Ureter (tissue), 1 donor: ENCODE data around the gene CALCB. TPM values are rescaled to one million over a fixed set of nuclear protein-coding genes. Genes with fewer than 3 reads are reported as not detected.
A peak's percentile ranks its signal among the peaks of the same experiment; 100 is the strongest.

Experiments used
- DNase-seq: peaks from one replicate; pipeline ENCODE4 v3.0.0-alpha.2; 2020; ENCODE audit warnings: low spot score
- total RNA-seq: library from RNA; stranded (reverse); gene quantifications from one replicate; pipeline ENCODE4 v1.2.4, GENCODE V29; 2023
- donor health status: DM: yes; HTN: yes; CAD: no.

Gene CALCB
- total RNA-seq, 1 donor from 2014 or later: 0.18 TPM

DNA sequence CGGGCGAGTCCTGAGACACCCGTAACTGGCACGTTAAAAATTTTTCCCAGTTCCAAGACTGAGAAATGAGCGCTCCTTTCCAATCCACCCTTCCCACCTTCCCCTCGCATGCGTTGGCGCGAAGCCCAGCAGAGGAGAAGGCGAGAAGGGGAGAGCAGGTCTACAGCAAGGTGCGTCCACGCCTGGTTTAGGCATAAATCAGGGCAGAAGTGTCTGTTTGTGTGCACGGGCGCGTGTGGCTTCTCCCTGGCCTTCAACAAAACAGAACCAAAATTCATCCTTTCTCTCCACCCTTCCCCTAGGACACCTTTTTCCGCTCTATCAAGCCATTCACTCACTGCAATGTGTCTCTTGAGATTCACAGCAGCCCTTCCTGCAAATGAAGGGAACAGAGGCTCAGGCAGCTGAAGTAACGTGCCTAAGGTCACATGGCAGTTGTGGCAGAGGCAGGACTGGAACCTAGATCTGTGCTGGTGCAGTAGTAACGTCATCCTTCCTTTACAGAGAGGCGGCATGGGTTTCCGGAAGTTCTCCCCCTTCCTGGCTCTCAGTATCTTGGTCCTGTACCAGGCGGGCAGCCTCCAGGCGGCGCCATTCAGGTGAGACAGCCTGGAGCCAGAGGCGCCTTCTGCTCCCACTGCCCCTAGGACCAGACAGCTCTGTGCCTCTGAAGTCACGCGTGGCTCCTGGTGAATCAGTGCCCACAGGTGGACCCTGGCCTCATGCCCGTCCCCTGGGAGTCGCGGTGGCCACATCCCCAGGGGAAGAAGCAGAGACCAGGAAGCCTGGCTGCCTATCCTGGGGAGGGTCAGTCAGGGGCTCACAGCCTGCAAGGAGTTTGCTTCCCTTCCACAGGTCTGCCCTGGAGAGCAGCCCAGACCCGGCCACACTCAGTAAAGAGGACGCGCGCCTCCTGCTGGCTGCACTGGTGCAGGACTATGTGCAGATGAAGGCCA, 1.1 kb downstream of the CALCB start:
- DNase-seq: peak; percentile 89

DNA sequence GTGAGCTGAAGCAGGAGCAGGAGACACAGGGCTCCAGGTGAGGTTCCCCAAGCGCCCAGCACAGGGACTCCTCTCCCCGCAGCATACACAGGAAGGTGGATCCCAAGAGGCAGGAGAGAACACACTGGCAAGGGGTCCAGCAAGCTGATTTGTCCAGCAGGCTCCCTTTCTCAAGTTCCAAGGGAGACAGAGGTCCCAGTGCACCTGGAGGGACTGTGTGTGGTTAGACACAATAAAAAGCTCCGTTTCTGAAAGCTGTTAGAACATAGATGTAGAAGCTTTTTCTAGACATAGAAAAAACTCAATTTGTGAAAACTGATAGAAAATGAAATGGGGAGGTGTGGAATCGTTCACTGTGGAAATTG, 1.8 kb downstream of the CALCB start:
- DNase-seq: no peak

DNA sequence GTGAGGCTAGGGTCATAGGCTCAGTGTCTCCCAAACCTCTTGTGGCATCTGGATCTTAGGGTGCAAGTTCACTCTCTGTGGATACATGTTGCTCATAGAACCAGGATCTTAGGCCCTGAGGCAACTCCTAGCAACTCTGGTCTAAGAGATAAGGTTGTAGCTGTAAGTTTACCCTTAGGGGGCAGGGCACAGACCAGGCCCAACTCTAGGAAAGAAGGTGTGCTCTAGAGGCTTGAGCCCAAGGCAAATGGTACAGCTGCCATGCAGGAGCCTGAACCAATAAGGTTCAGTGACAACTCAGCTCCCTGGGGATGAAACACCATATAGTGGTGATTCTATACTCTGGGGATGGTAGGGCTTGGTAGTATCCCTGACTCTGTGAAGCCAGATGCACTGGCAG, 17.8 kb downstream of the CALCB start:
- DNase-seq: no peak

DNA sequence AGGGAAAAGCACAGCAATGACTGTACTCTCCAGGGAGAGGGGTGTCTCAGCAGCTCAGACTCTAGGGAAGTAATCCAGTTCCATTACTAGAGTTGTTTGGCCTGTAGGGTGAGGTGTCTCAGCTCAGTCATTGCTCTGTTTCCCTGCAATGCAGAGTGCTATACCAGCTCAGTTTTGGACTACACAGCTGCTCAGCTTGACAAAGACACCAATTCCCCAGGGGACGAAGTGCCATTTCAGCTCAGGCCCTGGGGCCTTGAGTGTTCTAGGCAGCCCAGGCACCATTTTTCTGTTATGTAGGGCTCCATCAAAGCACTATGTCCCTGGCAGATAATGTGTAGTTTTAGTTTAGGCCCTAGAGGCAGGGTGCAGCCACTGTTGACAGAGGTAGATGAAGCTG, 18.2 kb downstream of the CALCB start:
- DNase-seq: no peak

DNA sequence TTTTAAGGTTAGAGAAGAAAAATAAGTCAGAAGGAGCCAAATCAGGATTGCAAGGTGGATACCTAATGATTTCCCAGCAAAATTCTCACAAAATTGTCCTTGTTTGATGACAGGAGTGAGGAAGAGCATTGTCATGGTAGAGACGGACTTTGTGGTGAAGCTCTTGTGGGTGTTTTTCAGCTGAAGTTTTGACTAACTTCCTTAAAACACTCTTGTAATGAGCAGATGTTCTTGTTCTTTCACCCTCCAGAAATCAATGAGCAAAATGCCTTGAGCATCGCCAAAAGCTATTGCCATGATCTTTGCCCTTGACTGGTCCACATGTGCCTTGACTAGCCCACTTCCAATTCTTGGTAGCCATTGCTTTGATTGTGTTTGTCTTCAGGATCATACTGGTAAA, 20.0 kb downstream of the CALCB start:
- no peak for DNase-seq

DNA sequence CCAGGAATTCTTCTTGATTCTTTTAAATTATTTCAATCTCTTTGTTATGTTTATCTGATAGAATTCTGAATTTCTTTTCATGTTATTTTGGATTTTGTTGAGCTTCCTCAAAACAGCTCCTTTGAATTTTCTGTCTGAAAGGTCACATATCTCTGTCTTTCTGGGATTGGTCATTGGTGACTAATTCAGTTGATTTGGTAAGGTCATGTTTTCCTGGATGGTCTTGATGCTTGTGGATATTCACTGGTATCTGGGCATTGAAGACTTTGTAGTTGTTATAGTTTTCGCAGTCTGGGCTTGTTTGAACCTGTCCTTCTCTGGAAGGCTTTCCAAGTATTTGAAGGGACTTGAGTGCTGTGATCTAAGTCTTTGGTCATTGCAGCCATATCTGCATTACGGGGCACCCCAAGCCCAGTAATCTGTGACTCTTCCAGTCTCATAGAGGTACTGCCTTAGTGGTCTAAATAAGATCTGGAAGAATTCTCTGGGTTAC, 22.4 kb downstream of the CALCB start:
- DNase-seq: no peak

DNA sequence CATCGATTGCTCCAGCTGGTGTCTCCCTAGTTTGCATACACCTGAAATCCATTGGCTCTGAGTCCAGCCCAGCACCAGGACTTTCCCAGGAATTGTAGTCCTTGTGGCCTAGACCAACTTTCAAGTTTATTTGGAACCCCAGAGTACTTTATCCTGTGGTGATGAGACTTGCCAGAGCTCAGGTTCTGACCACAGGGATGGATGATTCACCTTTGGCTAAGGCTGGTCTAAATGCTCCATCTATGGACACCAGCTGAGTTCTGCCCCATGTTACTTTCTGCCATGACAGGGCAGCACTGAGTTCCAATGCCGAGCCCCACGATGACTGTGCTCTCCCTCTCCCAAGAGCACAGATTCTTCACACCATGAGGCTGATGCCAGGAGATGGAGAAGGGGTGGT, 24.0 kb downstream of the CALCB start:
- DNase-seq: no peak

DNA sequence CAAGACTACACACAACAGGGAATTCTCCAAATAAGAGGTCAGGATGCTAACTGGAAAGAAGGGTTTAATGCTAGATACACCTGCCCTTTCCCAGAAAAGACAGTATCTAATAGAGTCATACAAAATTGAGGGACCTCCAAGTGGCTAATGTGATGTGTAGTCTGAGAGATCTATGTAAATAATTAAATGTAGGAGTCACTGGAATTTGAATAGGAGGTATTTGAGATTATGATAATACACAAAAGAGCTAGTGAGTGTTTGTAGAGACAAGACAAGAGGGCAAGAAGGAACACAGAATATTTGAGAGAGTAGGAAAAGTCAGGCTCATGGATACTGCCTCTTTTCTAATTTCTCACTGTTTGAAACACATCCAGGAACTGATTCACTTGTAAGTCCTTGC, 25.9 kb downstream of the CALCB start:
- no peak for DNase-seq

DNA sequence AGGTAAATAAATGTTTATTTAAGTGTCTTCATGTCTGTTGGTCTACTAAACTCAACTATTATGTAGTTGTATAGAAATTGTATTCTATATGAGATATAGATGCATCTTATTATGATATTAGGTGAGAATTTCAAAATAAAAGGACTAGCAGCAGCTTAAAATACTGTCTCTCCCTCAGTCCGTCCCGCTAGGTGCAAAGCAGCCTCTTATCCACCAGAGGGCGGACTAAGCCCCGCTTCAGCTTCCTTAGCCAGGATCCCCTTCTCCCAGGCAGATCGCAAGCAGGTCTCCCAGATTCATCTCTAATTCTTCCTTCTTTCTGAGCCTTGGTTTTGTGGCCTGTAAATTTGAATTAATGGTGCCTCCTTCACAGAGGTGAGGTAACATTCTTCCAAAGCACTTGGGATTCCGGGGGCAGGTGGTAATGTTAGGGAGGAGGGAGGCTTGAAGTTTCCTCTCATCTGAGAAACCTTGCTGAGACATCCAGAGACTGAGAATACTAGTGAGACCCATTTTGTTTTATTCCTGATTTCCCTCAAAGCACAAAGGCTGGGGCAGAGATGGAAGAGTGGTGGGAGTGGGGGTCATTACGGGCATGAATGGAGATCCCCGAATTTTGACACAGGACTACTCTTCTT, 27.8 kb downstream of the CALCB start:
- peak; percentile 71 for DNase-seq

DNA sequence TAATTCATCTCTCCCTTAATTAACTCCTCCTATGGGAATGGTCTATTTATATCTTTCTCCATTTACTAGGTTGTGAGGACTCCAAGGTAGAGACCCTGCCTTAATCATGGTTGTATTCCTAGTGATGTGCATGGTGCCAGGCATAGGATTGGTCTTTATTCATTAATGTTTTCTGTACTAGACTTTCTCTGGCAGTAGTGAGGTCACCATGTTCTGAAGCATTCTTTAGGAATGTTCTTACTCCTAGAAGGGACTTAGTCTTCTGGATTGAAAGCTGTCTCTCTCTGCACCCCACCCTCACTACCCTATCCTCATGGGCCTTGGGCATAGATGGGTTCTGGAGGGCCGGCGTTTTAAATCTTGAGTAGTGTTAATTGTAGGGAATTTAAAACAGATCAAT, 30.8 kb downstream of the CALCB start:
- DNase-seq: no peak

DNA sequence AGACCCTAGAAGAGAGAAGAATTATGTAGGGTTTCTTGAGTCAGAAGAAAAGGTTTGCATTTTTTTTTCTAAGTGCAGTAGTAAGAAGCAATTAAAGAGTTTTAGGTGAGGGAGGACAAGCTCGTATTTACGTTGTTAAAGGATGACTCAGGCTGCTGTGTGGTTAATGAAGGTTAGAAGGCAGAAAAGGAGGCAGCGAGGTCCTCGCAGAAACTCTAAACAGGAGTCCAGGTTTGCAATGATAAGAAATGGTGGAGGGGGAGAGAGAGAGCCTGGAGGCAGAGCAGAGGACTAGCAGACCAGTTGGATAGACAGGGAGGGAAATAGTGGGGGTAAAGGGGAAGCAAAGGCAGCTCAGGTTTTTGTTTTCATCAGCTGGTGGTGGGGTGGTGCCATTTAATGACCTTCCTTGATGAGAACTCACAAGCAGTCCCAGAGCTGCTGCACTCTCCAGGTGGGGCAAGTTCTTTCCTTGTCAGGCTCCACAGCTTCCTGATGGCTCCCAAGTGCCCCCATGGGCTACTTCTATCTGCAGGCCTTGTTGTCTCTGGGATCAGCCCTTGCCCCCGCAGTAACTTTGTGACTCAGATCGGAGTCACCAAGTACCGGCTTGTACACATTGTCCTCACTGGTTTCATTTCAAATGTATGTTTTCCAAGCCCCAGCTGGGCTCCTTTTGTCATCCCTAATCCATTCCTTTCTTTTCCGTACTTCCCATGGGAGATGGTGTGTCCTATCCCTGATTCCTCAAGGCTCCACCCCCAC, 33.0 kb downstream of the CALCB start:
- no peak for DNase-seq

DNA sequence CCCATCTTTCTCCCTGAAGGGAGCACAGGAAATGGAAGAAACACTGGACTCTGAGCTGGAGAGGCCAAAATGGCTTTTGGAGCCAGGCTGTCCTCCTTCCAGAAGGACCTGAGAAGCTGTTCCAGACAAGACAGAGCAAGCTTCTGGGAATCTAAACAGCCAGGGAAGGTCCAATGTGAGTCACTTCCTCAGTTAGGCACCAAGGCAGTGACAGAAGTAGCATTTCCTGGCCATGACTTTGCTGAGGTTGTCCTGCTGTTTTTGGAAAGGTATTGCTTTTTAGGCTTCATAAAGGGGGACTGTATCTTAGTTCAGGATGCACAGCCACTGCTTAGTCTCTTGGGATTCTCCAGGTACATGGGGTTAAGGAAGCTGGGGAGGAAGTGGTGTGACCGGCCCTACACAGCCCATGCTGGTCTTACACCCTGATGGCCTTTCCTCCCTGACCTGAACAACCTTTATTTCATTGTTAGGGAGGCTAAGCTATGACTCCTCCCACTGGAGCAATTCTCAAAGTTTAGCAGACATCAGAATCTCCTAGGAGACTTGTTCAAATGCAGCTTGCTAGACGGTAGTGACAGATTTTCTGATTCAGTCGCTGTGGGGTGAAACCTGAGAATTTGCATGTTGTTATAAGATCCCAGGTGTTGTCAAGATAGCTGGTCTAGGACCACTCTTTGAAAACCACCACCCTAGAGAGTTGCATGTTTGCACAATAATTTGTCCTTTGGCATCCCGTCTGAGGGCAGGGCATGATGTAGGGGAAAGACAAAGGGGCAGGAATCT, 34.5 kb downstream of the CALCB start:
- DNase-seq: no peak

DNA sequence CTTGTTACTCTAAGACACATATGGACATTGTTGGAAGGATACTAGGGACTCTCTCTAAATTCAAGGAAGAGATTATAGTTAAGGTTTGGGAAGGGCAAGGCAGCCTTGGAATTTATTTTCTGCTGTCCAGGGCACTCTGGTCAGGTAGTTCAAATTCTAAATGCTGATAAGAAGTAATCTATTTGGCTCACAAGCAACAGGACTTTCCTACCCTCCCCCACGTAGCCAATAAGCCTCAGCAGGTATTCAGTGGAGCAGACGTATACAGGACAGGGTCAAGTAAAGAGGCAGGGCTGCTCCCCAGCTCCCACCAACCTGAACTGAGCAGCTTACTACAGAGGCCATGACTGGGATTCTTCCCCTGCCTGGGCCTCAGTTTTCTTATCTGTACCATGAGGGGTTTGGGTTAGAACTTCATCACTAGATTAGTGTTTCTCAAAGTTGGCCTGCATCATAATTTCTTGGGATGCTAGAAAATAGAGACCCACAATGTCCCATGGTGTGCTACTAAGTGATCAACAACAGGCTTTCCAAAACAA, 35.3 kb downstream of the CALCB start:
- DNase-seq: no peak

DNA sequence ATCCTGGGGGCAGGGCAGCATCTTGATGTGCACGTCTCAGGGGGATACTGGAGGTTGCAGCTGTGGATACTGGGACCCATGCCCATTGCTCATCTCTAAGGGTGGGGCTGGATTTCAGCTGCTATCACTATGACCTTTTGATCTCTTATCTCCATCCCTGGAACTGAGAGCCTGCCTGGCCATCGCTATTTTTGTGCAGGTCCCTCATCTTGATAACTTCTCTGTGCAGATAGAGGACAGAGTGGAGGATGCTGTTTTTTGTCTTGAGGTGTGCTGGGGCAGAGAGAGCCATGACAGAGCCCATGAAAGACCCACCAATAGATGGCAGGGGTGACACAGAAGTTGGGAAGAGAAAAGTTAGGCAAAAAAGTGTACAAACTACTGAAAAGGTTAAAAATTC, 36.2 kb downstream of the CALCB start:
- no peak for DNase-seq

DNA sequence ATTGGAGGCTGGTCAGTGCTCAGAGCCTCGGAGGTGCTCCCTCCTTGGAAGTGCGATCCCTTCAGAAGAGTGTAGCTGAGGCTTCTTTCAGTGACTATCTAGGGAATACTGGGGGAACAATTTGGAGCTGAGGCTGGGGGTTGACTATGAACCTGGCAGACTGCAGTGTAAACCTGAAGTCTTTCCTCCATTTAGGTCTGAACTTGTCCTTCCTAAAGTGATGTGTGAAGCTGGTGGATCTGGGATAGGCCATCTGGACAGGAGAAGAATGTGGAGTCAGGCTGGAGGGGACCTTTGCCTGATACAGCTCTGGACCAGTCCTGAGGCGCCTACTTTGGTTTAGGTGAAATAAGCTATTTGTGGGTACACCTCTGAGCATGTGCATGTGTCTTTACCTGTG, 37.8 kb downstream of the CALCB start:
- no peak for DNase-seq

DNA sequence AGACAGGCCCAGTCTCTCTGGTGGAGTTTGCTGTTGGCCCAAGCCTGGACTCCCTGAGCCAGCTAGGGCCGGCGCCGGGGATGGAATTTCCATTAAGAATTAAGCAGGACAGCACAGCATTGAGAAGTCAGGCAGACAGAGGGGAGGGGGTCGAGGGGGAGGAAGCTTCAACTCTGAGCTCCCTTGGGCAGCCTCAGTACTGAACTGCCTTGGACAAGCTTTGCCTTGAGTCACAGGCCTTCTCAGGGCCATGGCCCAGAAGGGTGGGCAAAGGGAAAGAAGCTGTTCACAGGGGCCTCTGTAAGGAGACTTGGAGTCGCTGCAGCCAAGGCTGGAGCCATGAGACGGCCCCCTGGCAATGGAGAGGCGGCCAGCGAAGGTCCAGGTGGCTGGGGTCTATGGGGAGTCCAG, 38.7 kb downstream of the CALCB start:
- no peak for DNase-seq

DNA sequence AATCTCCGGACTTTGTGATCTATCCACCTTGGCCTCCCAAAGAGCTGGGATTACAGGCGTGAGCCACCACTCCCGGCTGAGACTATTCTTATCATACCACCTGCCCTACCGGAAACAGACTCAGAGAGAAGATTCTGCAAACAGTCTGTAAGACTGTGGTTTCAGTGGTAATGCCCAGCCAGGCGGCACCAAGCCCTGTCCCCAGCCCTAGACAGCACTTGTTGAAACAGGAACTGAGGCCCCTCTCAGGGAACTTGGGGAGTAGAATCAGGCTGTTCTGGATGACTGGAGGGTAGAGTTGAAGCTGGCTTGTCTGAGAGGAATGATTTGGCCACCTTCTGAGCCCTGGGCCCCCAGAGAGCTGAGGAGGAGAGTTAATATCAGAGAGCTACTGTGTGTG, 40.0 kb downstream of the CALCB start:
- DNase-seq: no peak

DNA sequence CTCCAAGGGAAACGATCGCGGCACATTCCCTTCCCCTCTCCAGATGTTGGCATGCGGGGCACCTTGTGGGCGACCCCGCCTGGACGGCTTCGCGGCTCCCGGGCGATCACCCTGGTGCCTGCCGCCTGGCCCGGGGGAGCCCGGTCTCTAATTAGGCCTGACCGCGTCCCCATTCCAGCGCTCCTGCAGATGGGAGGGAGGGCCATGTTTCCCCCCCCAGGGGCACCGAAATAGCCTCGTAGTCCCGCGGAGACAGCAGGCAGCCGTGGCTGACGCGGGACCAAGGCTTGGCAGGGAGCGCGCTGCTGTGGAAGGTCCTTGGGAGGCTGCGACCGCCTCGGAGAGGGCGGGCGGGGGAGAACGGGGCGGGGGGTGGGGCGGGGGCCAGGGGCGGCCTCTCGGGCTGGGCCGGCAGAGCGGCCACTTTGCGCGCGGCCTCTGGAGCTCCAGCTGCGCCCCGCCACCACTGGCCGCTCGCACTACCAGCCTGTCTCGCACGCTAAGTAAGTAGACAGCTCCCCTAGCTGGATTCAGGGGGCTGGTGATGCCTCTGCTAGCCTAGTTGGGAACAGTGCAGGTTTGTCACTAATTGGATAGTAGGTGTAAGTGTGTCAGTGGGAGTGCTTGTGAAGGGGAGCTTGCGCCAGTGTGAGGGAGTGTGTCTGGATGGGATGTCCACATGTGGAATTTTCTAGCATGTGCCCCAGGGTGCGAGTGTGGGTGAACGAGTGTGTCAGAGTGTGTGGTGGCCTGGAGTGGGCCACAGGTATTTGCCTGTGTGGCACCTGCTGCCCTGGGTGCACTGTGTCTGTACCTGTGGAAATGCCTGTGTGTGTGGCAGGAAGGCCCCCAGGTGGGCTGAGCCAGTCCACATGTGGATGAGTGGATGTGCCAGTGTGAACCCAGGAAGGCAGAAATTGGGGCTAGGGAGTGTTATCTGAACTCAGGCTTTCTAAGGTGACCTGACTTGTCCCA, 41.4 kb downstream of the CALCB start, which contains the start of gene INSC:
TSS of gene INSC (plus strand) at position 423 of the 975 bp plus-strand sequence. CDS start 34,252 bp downstream, outside the sequence.
- DNase-seq: no peak

DNA sequence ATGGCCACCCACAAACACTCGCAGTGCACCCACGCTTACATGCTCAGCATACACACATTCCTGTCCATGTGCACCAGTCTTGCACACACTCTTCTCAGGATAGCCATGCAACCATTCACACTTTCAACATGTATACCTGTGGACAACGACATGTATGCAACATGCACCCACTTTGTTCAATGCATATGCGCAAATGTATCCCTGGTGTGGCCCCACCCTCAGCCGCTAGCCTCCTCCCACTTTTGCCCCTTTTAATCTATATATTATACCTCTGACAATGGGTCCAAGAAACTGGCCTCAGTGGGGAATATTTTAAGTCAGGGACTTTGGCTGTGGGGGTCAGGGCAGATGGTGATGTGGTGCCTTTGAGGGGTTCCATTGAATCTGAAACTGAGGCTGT, 42.3 kb downstream of the CALCB start:
- DNase-seq: no peak

DNA sequence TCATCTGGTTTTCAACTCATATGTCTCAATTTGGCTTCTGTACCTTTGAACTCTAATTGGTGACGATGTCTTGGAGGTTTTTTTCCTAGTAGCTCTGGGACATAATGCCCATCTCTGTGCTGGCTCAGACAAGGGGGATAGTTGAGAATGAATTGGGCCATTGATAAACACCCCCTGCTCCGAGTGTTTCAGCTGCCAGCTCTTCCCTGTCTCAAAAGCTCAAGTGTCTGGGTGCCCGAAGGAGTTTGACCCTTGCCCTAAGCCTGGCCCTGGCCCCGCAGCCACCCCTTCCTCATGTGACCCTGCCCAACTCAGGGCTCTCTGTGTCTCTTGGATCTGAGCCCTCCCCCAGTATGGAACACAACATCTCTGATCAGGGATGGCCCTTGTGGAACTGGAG, 44.4 kb downstream of the CALCB start:
- DNase-seq: no peak
